ENCODE measurements around the gene METTL22. TPM values are rescaled to one million over a fixed set of nuclear protein-coding genes. Genes with fewer than 3 reads are reported as not detected.

The METTL22 gene
- total and polyA plus RNA-seq, 4 donors = 6.5 to 17.9 (median 14.4) TPM

- peaks cover 0 to 20% (median 8%) of the 10 kb centered on the region in 4 donors for H3K4me1 ChIP-seq (ENCODE audit: control insufficient read depth in 4 of 4, insufficient read depth in 4 of 4, low read length in 3 of 4)
- TF ChIP-seq SP1 (IDR thresholded peaks at IDR 0.05) (no peak), HNF4A (conservative IDR thresholded peaks at IDR 0.05) (no peak), RAD21 (IDR thresholded peaks at IDR 0.05) (no peak), YY1 (IDR thresholded peaks at IDR 0.05) (no peak), FOXA2 (IDR thresholded peaks at IDR 0.05) (no peak), NR2F2 (IDR thresholded peaks at IDR 0.05) (no peak), RXRA (IDR thresholded peaks at IDR 0.05) (no peak), CTCF (IDR thresholded peaks at IDR 0.05; ENCODE audit: low read depth, low read length, missing input control) (no peak), HNF4G (IDR thresholded peaks at IDR 0.05) (no peak), ZBTB33 (IDR thresholded peaks at IDR 0.05) (no peak), EGR1 (IDR thresholded peaks at IDR 0.05; ENCODE audit: low read depth in 2 of 2) (no peak)
- no peak for DNase-seq (ENCODE audit: low spot score)
- H3K4me3 ChIP-seq (ENCODE audit: low read depth in 1 of 3, low read length in 3 of 3) = no peak overlapping the region
- H3K9ac ChIP-seq (ENCODE audit: low read depth in 1 of 2, low read length in 2 of 2) = no peak overlapping the region
- H3K27me3 ChIP-seq (ENCODE audit: control insufficient read depth in 4 of 4, insufficient read depth in 4 of 4, low read length in 3 of 4) = no peaks in the 10 kb centered on the region
- H3K36me3 ChIP-seq (ENCODE audit: control insufficient read depth in 4 of 4, insufficient read depth in 3 of 4, low read depth in 1 of 4, low read length in 3 of 4) = peaks cover 7 to 41% (median 32%) of the 10 kb centered on the region in 4 donors
- H3K9me3 ChIP-seq (ENCODE audit: control insufficient read depth in 4 of 4, low read length in 3 of 4) = no peaks in the 10 kb centered on the region
- 97% methylated on average over 10 of the region's 10 CpGs for WGBS
- H3K27ac ChIP-seq (ENCODE audit: low read depth in 1 of 2, low read length in 2 of 2) = no peak overlapping the region
Measured at GRCh38 chr16:8625491-8626087, 4.1 kb downstream of the METTL22 start.

- Histone ChIP-seq H3K9me3 (ENCODE audit: control insufficient read depth in 4 of 4, low read length in 3 of 4) (no peaks in the 10 kb centered on the region), H3K9ac (ENCODE audit: low read depth in 1 of 2, low read length in 2 of 2) (no peak overlapping the region), H3K4me3 (ENCODE audit: low read depth in 1 of 3, low read length in 3 of 3) (no peak overlapping the region), H3K36me3 (ENCODE audit: control insufficient read depth in 4 of 4, insufficient read depth in 3 of 4, low read depth in 1 of 4, low read length in 3 of 4) (peaks cover 8 to 51% (median 36%) of the 10 kb centered on the region in 4 donors), H3K27me3 (ENCODE audit: control insufficient read depth in 4 of 4, insufficient read depth in 4 of 4, low read length in 3 of 4) (no peaks in the 10 kb centered on the region), H3K27ac (ENCODE audit: low read depth in 1 of 2, low read length in 2 of 2) (no peak overlapping the region), H3K4me1 (ENCODE audit: control insufficient read depth in 4 of 4, insufficient read depth in 4 of 4, low read length in 3 of 4) (peaks cover 0 to 20% (median 8%) of the 10 kb centered on the region in 4 donors)
- no peak for TF ChIP-seq HNF4A (conservative IDR thresholded peaks at IDR 0.05)
- TF ChIP-seq CTCF (IDR thresholded peaks at IDR 0.05; ENCODE audit: low read depth, low read length, missing input control) = no peak
- no peak for TF ChIP-seq JUND (IDR thresholded peaks at IDR 0.05)
- no peak for TF ChIP-seq RXRA (IDR thresholded peaks at IDR 0.05)
- TF ChIP-seq EGR1 (IDR thresholded peaks at IDR 0.05; ENCODE audit: low read depth in 2 of 2) = no peak
- TF ChIP-seq HNF4G (IDR thresholded peaks at IDR 0.05) = no peak
- no peak for TF ChIP-seq SP1 (IDR thresholded peaks at IDR 0.05)
- TF ChIP-seq ZBTB33 (IDR thresholded peaks at IDR 0.05) = no peak
- no peak for TF ChIP-seq GABPA (IDR thresholded peaks at IDR 0.05 in 1 of 2, conservative IDR thresholded peaks at IDR 0.05 in 1 of 2)
- TF ChIP-seq NR2F2 (IDR thresholded peaks at IDR 0.05) = no peak
- TF ChIP-seq FOXA1 (IDR thresholded peaks at IDR 0.05) = no peak
- TF ChIP-seq RAD21 (IDR thresholded peaks at IDR 0.05) = no peak
- no peak for DNase-seq (ENCODE audit: low spot score)
- WGBS = 89% methylated on average over 8 of the region's 8 CpGs
Measured at GRCh38 chr16:8626946-8627345, 5.4 kb downstream of the METTL22 start.

Data from liver (tissue), 9 donors.